GF-D8 (cell line): ENCODE measurements around the gene KRT33A.

Experiments
- DNase-seq: peaks from one replicate; lab custom pipeline; 2025; lab: John Stamatoyannopoulos, UW

KRT33A gene

GRCh38 chr17:41301916-41302901 is 48.4 kb downstream of the KRT33A start, which contains the start of gene KRTAP29-1:
KRTAP29-1 (minus strand) TSS chr17:41302851; CDS start chr17:41302851, 0 bp downstream.
- DNase-seq: no peak

- DNase-seq: no peak
Observed at GRCh38 chr17:41301204-41301790, 49.3 kb downstream of the KRT33A start.

GRCh38 chr17:41298458-41299135 is 52.0 kb downstream of the KRT33A start:
- no peak for DNase-seq

GRCh38 chr17:41296846-41297245 is 53.8 kb downstream of the KRT33A start:
- no peak for DNase-seq
